Astrocyte (in vitro differentiated cells and primary cell): ENCODE measurements around the gene LANCL2. TPM values are rescaled to one million over a fixed set of nuclear protein-coding genes. Genes with fewer than 3 reads are reported as not detected.

Experiments used
- DNase-seq: peaks from one replicate; pipeline ENCODE4 v3.0.0-alpha.2; 2010; ENCODE audit warnings: low read depth
- FAIRE-seq: peaks from 2 replicates; lab custom pipeline; 2011; peaks lifted over from hg19 to GRCh38; lab: Jason Lieb, UNC
- H2AFZ ChIP-seq: 2 replicates; pipeline ENCODE4 v1.6.0; 2012; ENCODE audit warnings: low read depth, low read length, inconsistent platforms
- H3K27ac ChIP-seq: 2 replicates; pipeline ENCODE4 v1.5.1; 2011; ENCODE audit warnings: low read depth, low read length, inconsistent platforms
- H3K27me3 ChIP-seq: 2 replicates; pipeline ENCODE4 v1.6.0; 2011; ENCODE audit warnings: low read length, inconsistent platforms; ENCODE audit not compliant: insufficient read depth
- H3K36me3 ChIP-seq: 2 replicates; pipeline ENCODE4 v1.5.1; 2011; ENCODE audit warnings: low read length, inconsistent platforms; ENCODE audit not compliant: insufficient read depth
- H3K4me1 ChIP-seq: 2 replicates; pipeline ENCODE4 v1.5.1; 2011; ENCODE audit warnings: low read length, inconsistent platforms; ENCODE audit not compliant: insufficient read depth
- H3K4me2 ChIP-seq: 2 replicates; pipeline ENCODE4 v1.6.0; 2012; ENCODE audit warnings: low read length, inconsistent platforms
- H3K4me3 ChIP-seq: 2 replicates; pipeline ENCODE4 v1.5.1; 2011; ENCODE audit warnings: low read depth, mild to moderate bottlenecking, low read length, inconsistent platforms; ENCODE audit not compliant: insufficient read depth
- H3K79me2 ChIP-seq: 2 replicates; pipeline ENCODE4 v1.6.0; 2012; ENCODE audit warnings: mild to moderate bottlenecking, low read length, inconsistent platforms; ENCODE audit not compliant: insufficient read depth
- H3K9ac ChIP-seq: 2 replicates; pipeline ENCODE4 v1.6.0; 2012; ENCODE audit warnings: mild to moderate bottlenecking, low read length, inconsistent platforms
- H3K9me3 ChIP-seq: 2 replicates; pipeline ENCODE4 v1.5.1; 2012; ENCODE audit warnings: low read depth, mild to moderate bottlenecking, low read length, inconsistent platforms; ENCODE audit not compliant: insufficient read depth
- H4K20me1 ChIP-seq: 2 replicates; pipeline ENCODE4 v1.6.0; 2012; ENCODE audit warnings: low read length, inconsistent platforms; ENCODE audit not compliant: insufficient read depth
- H3K27ac Mint-ChIP-seq: one replicate; pipeline ENCODE4 v1.8.0; 2021; ENCODE audit warnings: mild to moderate bottlenecking, mixed read lengths; ENCODE audit not compliant: unreplicated experiment
- H3K27me3 Mint-ChIP-seq: one replicate; pipeline ENCODE4 v1.8.0; 2021; ENCODE audit warnings: low read depth, mixed read lengths; ENCODE audit not compliant: unreplicated experiment
- H3K36me3 Mint-ChIP-seq: one replicate; pipeline ENCODE4 v1.8.0; 2021; ENCODE audit warnings: low read depth, mixed read lengths; ENCODE audit not compliant: unreplicated experiment
- H3K4me1 Mint-ChIP-seq: one replicate; pipeline ENCODE4 v1.8.0; 2021; ENCODE audit warnings: low read depth, mixed read lengths; ENCODE audit not compliant: unreplicated experiment
- H3K4me3 Mint-ChIP-seq: one replicate; pipeline ENCODE4 v1.8.0; 2021; ENCODE audit warnings: mild to moderate bottlenecking, moderate library complexity, mixed read lengths; ENCODE audit not compliant: unreplicated experiment
- H3K9me3 Mint-ChIP-seq: one replicate; pipeline ENCODE4 v1.8.0; 2021; ENCODE audit warnings: mild to moderate bottlenecking, mixed read lengths; ENCODE audit not compliant: unreplicated experiment
- EZH2 ChIP-seq: IDR thresholded peaks from 2 replicates; pipeline ENCODE4 v1.6.1; 2012; ENCODE audit warnings: mild to moderate bottlenecking, low read length, inconsistent platforms; ENCODE audit not compliant: insufficient read depth
- total RNA-seq: library from RNA; stranded (reverse); gene quantifications from 2 replicates; pipeline ENCODE4 v1.2.1, GENCODE V29; 2021
- TF ChIP-seq, protein P1 (sequence below): IDR thresholded peaks from 2 replicates; pipeline ENCODE4 v1.5.1; 2011; ENCODE audit warnings: low read depth, mild to moderate bottlenecking, inconsistent platforms, low read length, moderate library complexity; ENCODE audit not compliant: insufficient read depth

LANCL2 gene
- total RNA-seq, 1 donor from 2014 or later, result 35.9 TPM

DNA sequence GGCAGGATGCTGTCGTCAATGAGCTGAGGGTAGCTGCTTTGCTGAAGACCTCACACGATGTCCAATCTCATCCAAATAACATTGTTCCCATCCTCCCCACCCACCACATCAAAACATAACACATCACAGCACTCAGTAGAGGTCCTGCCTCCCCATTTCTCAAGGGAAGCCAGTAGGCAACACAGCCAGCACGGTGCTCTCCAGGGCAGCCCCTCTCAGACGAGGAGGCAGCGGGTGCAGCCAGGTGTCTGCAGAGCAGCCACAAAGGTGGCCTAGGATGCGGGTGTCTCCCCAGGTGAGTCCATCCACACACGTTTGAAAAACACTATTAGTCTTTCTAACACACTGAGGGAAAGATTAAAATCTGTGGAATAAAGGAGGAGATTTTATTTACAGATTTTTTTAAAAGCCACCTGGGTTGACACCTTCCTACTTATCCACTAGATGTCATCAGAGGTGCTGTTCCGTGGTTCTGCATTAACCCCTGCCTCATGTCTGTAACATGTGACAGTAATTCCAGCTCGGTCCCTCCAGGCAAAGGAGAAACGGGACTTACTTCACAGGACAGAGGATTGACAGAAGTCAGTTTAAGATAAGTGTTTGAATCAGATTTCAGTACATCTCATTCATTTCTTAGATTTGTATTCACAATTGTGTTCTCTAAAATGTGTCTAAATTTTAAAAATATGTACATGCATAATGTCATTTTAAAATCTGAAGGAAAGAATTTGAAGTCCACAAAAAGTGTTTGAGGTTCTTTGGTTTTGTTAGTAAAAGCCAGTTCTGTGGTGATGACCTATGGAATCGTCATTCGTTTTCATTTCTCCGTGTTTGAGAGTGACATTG, 68.0 kb downstream of the LANCL2 start:
- no peak for DNase-seq
- no peak overlapping the region for H3K9ac ChIP-seq
- H2AFZ ChIP-seq, result no peak overlapping the region
- no peak overlapping the region for H3K4me3 ChIP-seq
- no peaks in the 10 kb centered on the region for H3K9me3 ChIP-seq
- H4K20me1 ChIP-seq, result peaks cover 6% of the 10 kb centered on the region
- Mint-ChIP-seq H3K27me3 (peaks cover 5% of the 10 kb centered on the region), H3K4me1 (no peaks in the 10 kb centered on the region), H3K9me3 (peaks cover 3% of the 10 kb centered on the region), H3K4me3 (no peak overlapping the region), H3K27ac (no peak overlapping the region), H3K36me3 (peaks cover 4% of the 10 kb centered on the region)
- no peaks in the 10 kb centered on the region for H3K79me2 ChIP-seq
- no peak overlapping the region for H3K4me2 ChIP-seq
- no peaks in the 10 kb centered on the region for H3K36me3 ChIP-seq
- no peak for TF ChIP-seq EZH2
- TF ChIP-seq, protein P1, sequence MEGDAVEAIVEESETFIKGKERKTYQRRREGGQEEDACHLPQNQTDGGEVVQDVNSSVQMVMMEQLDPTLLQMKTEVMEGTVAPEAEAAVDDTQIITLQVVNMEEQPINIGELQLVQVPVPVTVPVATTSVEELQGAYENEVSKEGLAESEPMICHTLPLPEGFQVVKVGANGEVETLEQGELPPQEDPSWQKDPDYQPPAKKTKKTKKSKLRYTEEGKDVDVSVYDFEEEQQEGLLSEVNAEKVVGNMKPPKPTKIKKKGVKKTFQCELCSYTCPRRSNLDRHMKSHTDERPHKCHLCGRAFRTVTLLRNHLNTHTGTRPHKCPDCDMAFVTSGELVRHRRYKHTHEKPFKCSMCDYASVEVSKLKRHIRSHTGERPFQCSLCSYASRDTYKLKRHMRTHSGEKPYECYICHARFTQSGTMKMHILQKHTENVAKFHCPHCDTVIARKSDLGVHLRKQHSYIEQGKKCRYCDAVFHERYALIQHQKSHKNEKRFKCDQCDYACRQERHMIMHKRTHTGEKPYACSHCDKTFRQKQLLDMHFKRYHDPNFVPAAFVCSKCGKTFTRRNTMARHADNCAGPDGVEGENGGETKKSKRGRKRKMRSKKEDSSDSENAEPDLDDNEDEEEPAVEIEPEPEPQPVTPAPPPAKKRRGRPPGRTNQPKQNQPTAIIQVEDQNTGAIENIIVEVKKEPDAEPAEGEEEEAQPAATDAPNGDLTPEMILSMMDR, result peak; percentile 47
- FAIRE-seq, result no peak
- H3K27me3 ChIP-seq, result no peaks in the 10 kb centered on the region
- H3K4me1 ChIP-seq, result no peaks in the 10 kb centered on the region
- H3K27ac ChIP-seq, result no peak overlapping the region

DNA sequence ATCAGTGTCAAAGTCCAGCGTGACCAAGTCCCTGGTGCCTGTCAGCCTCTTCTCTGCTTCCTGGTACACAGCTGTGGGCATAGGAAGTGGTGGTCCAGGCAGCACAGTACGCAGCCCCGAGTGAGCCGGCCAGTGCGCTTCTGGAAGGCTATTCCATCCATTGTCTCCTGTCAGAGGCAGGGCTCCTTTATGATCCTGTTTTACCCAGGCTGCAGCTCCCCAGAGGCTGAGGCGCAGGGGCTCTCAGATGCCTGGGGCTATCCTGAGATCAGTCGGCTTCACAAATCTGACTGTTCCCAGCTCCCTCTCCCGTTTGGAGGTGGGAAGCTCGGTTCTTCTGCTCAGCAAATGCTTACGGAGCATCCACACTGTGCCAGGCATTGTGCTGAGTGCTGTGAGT, 70.3 kb downstream of the LANCL2 start:
- H3K4me2 ChIP-seq, result no peak overlapping the region
- peaks cover 5% of the 10 kb centered on the region for H3K27me3 Mint-ChIP-seq
- no peak overlapping the region for H3K27ac ChIP-seq
- no peak overlapping the region for H3K27ac Mint-ChIP-seq
- H3K4me3 Mint-ChIP-seq, result no peak overlapping the region
- no peaks in the 10 kb centered on the region for H3K36me3 ChIP-seq
- H3K4me3 ChIP-seq, result no peak overlapping the region
- no peak for FAIRE-seq
- TF ChIP-seq, protein P1, result no peak
- TF ChIP-seq EZH2, result no peak
- peaks cover 16% of the 10 kb centered on the region for H3K4me1 ChIP-seq
- no peak overlapping the region for H3K9ac ChIP-seq
- peaks cover 6% of the 10 kb centered on the region for H4K20me1 ChIP-seq
- H3K27me3 ChIP-seq, result no peaks in the 10 kb centered on the region
- H3K9me3 ChIP-seq, result no peaks in the 10 kb centered on the region
- H3K9me3 Mint-ChIP-seq, result peaks cover 3% of the 10 kb centered on the region
- peaks cover 12% of the 10 kb centered on the region for H3K4me1 Mint-ChIP-seq
- no peak for DNase-seq
- no peaks in the 10 kb centered on the region for H3K79me2 ChIP-seq
- H2AFZ ChIP-seq, result no peak overlapping the region
- H3K36me3 Mint-ChIP-seq, result no peaks in the 10 kb centered on the region

DNA sequence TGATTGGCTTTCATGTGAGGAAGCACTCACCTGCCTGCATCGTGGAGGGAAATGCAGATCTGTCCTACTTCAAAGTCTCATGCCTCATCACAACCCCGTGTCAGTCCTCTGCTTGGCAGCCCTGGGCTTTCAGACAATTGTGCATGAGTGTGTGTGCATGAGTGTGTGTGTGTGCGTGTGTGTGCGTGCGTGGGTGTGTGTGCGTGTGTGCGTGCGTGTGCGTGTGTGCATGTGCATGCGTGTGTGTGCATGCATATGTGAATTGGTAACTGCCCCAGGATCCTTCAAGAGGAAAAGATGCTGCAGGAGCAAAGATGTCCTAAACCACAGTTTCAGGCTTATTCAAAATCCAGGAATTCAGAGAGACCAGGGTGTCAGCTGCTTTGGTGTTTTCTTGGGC, 71.3 kb downstream of the LANCL2 start:
- H3K4me1 Mint-ChIP-seq, result peaks cover 13% of the 10 kb centered on the region
- no peak for FAIRE-seq

More for the DNA sequence above, 71.3 kb downstream of the LANCL2 start:
- H3K79me2 ChIP-seq, result no peaks in the 10 kb centered on the region
- H3K4me3 ChIP-seq, result no peak overlapping the region
- peaks cover 20% of the 10 kb centered on the region for H3K4me1 ChIP-seq
- H3K36me3 ChIP-seq, result no peaks in the 10 kb centered on the region
- peaks cover 3% of the 10 kb centered on the region for H3K9me3 Mint-ChIP-seq
- no peak overlapping the region for H2AFZ ChIP-seq
- no peaks in the 10 kb centered on the region for H3K36me3 Mint-ChIP-seq
- peaks cover 6% of the 10 kb centered on the region for H4K20me1 ChIP-seq
- TF ChIP-seq, protein P1, result no peak
- TF ChIP-seq EZH2, result no peak
- H3K4me2 ChIP-seq, result no peak overlapping the region
- H3K9me3 ChIP-seq, result no peaks in the 10 kb centered on the region
- H3K4me3 Mint-ChIP-seq, result no peak overlapping the region
- DNase-seq, result no peak
- H3K27ac ChIP-seq, result no peak overlapping the region
- H3K27ac Mint-ChIP-seq, result no peak overlapping the region
- H3K9ac ChIP-seq, result no peak overlapping the region
- H3K27me3 Mint-ChIP-seq, result peaks cover 5% of the 10 kb centered on the region
- H3K27me3 ChIP-seq, result no peaks in the 10 kb centered on the region
